ENCODE data around the gene DUSP11.
"Not testable (repeated sequence)": the region's sequence is repeated elsewhere in the genome, so short reads cannot be mapped to it uniquely, and the experiment has no call there.

The DUSP11 gene

DNA sequence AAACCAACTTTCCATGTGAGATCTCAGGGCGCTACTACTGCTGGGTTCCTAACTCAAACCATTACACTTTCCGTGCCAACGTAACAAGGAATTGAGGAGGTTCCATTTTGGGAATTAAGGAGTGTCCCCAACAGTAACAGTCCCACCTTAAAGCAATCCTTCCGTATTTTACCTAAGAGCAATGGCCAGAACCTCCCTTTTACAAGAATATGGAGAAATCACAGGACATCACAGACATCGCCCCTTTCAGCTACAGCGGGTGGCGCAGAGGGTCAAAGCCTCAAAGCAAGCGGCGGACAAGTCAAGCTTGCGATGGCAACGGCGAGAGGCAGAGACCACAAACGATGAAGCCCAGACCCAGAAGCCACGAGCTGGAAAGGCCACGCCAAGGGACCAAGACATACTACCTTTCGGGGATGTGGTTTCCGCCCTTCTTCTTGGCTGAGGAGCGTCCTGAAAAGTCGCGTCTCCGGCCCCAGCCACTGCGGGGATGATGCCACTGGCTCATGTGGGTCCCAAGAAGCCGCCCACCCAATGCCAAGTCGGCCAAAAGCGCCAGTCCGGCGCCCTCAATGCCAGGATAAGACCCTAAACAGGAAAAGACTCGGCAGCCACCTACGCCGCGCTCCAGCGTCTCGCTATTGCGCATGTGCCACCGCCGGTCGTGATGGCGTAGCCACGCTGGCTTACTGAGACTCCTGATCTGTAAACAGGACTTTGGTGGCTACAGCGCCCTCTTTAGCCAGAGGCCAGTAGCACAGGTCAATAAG is at the start of gene DUSP11:
TSS of gene DUSP11 (minus strand) at position 637 of the 770 bp plus-strand sequence. CDS start at position 508, 129 bp downstream.
- DNase-seq (ENCODE audit: low read depth): peak; percentile 82

DNA sequence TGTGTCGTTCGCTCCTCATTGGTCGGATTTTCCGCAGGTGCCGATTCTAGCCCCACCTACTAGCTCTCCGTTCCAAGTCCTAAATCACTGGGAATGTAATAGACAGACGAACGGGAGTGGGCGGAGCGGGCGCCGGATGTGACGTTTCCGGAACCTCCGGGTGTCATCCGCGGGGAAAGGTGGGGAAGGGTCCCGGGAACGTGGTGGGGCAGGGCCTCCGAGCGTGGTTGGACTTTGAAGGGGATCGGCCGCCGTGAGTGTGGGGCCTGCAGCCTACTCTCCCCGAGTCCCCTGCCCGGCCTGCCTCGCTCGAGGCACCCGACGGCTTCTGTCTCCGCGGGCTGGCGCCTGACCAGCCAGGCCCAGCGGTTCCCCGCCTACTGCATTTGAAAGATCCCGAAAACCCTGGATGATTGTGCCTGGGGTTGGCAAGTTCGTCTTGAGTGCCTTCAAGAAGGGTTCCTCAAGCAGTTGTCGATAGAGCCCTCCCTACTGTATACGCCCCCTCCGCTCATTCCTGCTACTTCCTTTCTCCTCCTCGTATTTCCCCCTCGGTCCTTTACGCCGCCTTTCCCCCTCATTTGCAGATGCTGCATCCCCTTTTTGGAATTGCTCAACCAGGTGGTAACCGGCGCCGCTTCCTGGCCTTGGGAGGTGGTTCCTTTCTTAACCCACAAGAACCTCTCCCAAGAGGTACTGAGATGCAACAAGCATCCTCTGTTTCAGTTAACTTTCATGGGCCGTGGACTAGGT is 49.1 kb upstream of the DUSP11 start, which contains the start of gene STAMBP:
TSS of gene STAMBP (plus strand) at position 144 of the 753 bp plus-strand sequence. CDS start 1,896 bp downstream, outside the sequence.
- DNase-seq (ENCODE audit: low read depth): peak; percentile 85

DNA sequence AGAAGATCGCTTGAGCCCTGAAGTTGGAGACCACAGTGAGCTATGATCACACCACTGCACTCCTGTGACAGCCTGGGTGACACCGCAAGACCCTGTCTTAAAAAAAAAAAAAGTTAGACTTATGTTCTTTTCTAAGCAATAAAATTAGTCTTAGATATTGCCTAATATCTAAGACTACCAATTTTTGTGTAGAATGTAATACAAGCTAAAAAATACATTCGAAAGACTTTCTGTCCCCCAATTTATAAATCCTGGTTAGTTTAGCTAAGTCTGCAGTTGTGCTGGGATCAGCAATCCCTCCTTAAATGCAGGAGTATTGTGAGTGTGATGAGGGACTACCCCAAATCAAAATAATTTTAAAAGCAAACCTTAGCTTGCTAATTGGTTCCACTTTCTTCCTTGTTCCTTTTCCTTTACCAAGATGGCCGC is 48.5 kb upstream of the DUSP11 start:
- DNase-seq (ENCODE audit: low read depth): no peak

DNA sequence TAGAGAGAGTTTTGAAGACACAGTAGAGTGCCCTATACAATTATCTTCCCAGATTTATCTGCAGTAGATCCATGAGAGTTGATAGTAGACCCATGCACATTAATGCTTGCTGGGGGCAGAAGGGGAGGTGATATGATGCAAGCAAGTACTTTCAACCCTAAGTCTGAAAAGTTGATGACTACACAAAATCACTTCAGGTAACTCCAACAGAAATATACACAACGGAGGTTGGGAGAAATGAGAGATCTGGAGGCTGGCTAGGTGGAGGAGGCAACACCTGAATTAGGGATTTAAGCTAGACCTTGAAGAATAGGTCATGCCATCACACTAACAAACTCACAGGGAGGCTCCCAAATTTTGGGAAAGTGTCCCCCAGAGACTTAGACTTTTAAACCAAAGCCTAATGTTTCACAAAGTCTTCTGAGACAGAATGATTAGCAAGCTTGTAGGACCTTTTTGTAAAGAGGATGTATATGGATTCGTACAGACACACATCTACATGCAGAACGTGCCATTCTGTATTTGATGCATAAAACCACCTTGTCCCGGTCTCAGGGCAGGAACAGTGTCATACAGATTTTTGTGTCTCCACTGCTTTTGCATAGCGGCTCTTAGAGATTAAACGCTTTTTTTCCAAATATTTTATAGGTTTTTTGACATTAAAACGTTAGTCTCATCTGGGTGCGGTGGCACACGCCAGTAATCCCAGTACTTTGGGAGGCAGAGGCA is 47.9 kb upstream of the DUSP11 start:
- no peak for DNase-seq (ENCODE audit: low read depth)

DNA sequence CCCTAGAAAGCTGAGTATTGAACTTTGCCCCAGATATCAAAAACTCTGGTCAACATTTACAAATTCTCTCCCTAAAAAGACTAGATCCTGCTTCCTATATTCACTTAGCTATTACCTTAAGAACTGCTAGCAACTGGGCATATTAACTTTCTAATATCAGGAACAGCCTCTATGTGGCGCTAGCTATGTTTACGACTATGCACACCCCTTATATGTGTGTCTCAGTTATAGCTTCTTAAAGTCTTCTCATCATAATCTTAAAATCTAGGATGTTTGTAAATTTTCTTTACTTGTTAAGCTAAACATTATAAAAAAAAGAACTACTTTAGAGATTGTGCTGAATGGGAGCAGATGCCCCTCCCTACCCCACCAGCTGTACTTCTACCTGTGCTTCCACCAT is 47.1 kb upstream of the DUSP11 start:
- no peak for DNase-seq (ENCODE audit: low read depth)

GRCh38 chr2:73825408-73825807 is 45.5 kb upstream of the DUSP11 start:
- no peak for DNase-seq (ENCODE audit: low read depth)

DNA sequence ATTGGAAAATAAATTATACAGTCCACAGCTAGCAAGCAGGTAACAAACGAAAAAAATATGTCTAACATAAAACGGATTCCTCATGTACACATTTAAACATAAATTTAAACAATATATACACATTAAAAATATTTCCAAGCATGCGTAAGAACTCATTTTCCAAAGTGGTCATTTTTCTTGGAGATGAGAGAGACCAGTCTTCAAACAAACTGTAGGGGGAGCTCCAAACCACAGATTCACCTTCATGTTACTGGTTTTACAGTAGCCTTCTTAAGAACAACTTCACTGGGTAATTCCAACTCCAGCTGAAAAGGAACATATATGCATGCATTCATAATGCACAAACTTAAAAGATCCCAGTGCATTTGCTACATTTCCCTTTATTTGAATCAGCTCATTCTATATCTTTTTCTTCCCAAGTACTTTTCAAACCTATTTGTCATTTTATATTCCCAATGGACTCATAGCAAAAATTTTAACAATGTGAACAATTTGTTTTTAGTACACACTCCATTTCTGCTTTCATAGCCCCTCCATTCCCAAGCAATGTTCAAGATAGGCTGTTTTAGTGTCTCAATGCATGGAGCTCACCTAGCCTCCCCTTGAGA is 44.1 kb upstream of the DUSP11 start:
- DNase-seq (ENCODE audit: low read depth): peak; percentile 51

DNA sequence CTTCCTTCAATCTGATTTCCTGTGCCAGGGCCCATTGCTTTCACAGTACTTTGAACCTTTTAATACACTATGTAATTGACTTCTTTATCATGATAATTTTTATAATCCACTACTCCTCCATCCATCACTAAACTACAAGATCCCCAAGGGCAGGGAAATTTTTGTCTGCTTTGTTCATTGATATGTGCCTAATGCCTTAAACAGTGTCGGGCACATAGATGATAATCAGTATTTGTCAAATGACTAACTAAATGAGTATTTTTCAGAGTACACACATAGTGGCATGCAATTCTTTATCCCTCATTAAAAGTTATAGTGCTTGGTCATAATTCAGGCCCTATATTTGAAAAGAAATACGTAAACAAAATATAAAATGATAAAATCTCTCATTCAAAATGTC is 43.5 kb upstream of the DUSP11 start:
- no peak for DNase-seq (ENCODE audit: low read depth)

- no peak for DNase-seq (ENCODE audit: low read depth)
These were observed 43.1 kb upstream of the DUSP11 start for GRCh38 chr2:73822991-73823390.

GRCh38 chr2:73822276-73822675 is 42.4 kb upstream of the DUSP11 start:
- no peak for DNase-seq (ENCODE audit: low read depth)

DNA sequence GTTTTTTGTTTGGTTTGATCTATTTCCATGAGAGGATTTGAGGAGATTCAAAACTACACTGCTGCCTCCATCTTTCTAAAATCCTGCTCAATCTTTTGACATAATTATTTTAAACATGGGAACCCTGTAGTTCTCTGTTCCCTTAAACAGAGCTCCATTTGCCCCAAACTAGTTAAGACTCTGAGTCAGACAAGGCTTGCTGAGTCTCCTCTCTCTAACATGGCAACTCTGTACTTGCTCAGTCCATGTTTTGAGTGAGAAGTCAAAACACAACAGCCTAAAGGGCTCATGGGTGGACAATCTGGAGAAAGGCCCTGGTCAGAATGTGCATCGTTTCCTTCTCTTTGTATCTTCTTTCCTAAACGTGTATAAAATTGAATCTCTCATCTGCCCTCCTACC is 41.8 kb upstream of the DUSP11 start:
- no peak for DNase-seq (ENCODE audit: low read depth)

GRCh38 chr2:73821227-73821626 is 41.3 kb upstream of the DUSP11 start:
- DNase-seq (ENCODE audit: low read depth): no peak

GRCh38 chr2:73818296-73818695 is 38.4 kb upstream of the DUSP11 start:
- no peak for DNase-seq (ENCODE audit: low read depth)

GRCh38 chr2:73812635-73813034 is 32.7 kb upstream of the DUSP11 start:
- DNase-seq (ENCODE audit: low read depth): no peak

DNA sequence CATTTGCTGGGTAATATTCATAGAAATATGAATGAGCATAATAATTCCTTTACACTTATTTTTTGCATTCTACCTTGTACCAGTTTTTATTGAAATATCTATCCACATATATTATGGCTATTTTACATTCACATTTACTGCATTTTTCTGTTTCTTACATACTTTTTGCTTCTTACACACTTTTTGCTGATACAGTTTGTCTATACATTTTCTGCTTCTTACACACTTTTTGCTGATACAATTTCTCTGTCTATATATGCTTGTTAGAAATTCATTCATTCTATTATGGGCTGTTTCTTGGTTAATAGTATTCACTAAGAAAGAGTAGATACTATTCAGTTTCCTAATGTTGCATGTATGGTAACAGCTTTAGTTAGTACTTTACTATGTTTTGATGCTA is 32.0 kb upstream of the DUSP11 start:
- no peak for DNase-seq (ENCODE audit: low read depth)

DNA sequence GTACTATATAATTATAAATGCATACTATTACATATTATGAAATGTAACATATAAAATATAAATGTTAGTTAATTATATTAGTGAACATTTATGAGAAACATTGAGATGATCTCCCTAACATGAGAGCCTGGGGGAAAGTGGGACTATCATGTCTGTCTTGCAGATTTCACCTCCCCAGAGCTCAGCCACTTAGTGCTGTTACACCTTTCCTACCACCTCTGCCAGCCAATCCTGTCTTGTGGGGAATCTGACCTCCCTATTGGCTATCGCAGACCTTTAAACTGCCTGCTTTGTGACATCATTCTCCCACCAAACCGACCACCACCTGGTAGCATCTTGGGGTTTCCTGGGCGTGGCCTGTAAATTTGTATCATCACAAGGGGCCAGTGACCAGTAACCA is 4.0 kb upstream of the DUSP11 start, which contains the start of gene C2orf78:
TSS of gene C2orf78 (plus strand) at position 301 of the 400 bp plus-strand sequence. CDS start 127 bp downstream, outside the sequence.
- not testable (repeated sequence) for DNase-seq (ENCODE audit: low read depth)

GRCh38 chr2:73783402-73783801 is 3.5 kb upstream of the DUSP11 start:
- DNase-seq (ENCODE audit: low read depth): not testable (repeated sequence)

GRCh38 chr2:73780237-73780582 is 307 bp upstream of the DUSP11 start:
- DNase-seq (ENCODE audit: low read depth): no peak

DNA sequence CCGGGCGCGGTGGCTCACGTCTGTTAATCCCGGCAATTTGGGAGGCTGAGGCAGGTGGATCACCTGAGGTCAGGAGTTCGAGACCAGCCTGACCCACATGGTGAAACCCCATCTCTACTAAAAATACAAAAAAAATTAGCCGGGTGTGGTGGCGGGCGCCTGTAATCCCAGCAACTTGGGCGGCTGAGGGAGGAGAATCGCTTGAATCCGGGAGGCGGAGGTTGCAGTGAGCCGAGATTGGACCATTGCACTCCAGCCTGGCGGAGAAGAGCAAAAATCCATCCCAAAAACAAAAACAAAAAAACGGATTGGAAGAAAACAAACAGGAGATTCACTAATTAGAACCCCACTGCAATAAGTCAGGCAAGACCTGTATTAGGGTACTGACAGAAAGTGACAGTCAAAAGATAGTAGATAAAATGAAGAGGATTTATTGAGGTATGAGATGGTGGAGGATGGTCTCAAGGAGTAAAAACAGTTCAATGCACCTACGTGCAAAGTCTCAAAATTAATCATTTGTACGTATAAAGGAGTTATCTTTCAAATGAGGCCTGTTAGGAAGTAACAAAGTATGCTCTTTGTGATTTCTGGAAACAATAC is 936 bp downstream of the DUSP11 start:
- DNase-seq (ENCODE audit: low read depth): not testable (repeated sequence)

DNA sequence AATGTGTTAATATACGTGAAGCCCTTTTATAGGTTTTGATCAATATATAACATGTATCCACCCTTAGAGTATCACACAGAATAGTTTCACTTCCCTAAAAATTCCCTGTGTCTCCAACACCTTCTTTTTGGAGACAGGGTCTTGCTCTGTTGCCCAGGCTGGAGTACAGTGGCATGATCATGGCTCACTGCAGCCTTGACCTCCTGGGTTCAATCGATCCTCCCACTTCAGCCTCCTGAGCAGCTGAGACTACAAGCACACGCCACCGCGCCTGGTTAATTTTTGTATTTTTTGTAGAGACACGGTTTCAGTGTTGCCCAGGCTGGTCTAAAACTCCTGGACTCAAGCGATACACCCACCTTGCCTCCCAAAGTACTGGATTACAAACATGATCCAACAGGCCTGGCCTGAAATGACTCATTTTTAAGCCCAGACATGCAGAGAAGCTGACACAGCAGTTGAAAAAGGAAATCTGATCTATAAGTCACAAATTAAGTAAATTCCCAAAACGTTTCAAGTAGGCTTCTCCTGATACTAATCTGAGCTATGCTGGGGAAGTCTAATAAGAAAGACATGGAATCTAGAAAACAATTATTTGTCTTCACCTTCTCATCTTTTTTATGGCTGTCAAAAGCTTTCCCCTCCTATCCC is 2.9 kb downstream of the DUSP11 start:
- DNase-seq (ENCODE audit: low read depth): no peak

DNA sequence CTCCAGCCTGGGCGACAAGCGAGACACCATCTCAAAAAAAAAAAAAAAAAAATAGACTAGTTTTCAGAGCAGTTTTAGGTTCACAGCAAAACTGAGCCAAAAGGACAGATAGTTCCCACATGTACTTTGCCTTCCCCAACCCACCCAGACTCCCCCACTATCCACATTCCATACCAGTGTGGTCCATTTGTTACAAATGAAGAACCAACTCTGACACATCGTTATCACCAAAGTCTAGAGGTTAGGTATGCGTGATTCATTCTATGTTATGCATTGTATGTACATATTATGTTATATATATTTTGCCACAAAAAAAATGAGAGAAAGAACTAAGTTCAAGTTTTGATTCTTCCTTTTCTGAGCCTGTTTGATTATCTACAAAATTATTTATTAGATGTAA is 3.5 kb downstream of the DUSP11 start:
- DNase-seq (ENCODE audit: low read depth): no peak
